ENCODE results near the gene ISX. TPM values are rescaled to one million over a fixed set of nuclear protein-coding genes. Genes with fewer than 3 reads are reported as not detected.

The ISX gene
- total RNA-seq, 1 donor, result not detected

GRCh38 chr22:35132568-35132967 is 66.6 kb downstream of the ISX start:
- no peak overlapping the region for H3K27ac ChIP-seq (ENCODE audit: low read depth, low read length)
- no peak overlapping the region for H3K4me2 ChIP-seq (ENCODE audit: insufficient read depth, low read length)
- no peaks in the 10 kb centered on the region for H3K36me3 ChIP-seq (ENCODE audit: insufficient read depth, low read length)
- H3K27me3 ChIP-seq (ENCODE audit: insufficient read depth, low read length), result no peaks in the 10 kb centered on the region
- H3K79me2 ChIP-seq (ENCODE audit: insufficient read depth, low read length), result no peaks in the 10 kb centered on the region
- no peak overlapping the region for H2AFZ ChIP-seq (ENCODE audit: low read length)
- DNase-seq (ENCODE audit: insufficient read length, low spot score, missing footprints), result no peak
- H3K4me1 ChIP-seq (ENCODE audit: insufficient read depth, low read length), result no peaks in the 10 kb centered on the region
- no peak overlapping the region for H3K4me3 ChIP-seq (ENCODE audit: insufficient read depth, low read length)
- no peaks in the 10 kb centered on the region for H4K20me1 ChIP-seq (ENCODE audit: insufficient read depth, low read length)
- no peak for TF ChIP-seq CTCF (IDR thresholded peaks at IDR 0.05; ENCODE audit: extremely low read depth, low read depth, low read length)
- H3K9me3 ChIP-seq (ENCODE audit: low read depth, low read length), result no peaks in the 10 kb centered on the region

- no peaks in the 10 kb centered on the region for H3K9me3 ChIP-seq (ENCODE audit: low read depth, low read length)
- no peaks in the 10 kb centered on the region for H3K4me1 ChIP-seq (ENCODE audit: insufficient read depth, low read length)
- no peaks in the 10 kb centered on the region for H3K79me2 ChIP-seq (ENCODE audit: insufficient read depth, low read length)
- H3K36me3 ChIP-seq (ENCODE audit: insufficient read depth, low read length), result no peaks in the 10 kb centered on the region
- no peak for TF ChIP-seq CTCF (IDR thresholded peaks at IDR 0.05; ENCODE audit: extremely low read depth, low read depth, low read length)
- no peak for DNase-seq (ENCODE audit: insufficient read length, low spot score, missing footprints)
- no peaks in the 10 kb centered on the region for H3K27me3 ChIP-seq (ENCODE audit: insufficient read depth, low read length)
- no peaks in the 10 kb centered on the region for H4K20me1 ChIP-seq (ENCODE audit: insufficient read depth, low read length)
- H3K4me3 ChIP-seq (ENCODE audit: insufficient read depth, low read length), result no peak overlapping the region
- no peak overlapping the region for H3K4me2 ChIP-seq (ENCODE audit: insufficient read depth, low read length)
- no peak overlapping the region for H3K27ac ChIP-seq (ENCODE audit: low read depth, low read length)
- H2AFZ ChIP-seq (ENCODE audit: low read length), result no peak overlapping the region
Observed at GRCh38 chr22:35133702-35134380, 67.9 kb downstream of the ISX start.

DNA sequence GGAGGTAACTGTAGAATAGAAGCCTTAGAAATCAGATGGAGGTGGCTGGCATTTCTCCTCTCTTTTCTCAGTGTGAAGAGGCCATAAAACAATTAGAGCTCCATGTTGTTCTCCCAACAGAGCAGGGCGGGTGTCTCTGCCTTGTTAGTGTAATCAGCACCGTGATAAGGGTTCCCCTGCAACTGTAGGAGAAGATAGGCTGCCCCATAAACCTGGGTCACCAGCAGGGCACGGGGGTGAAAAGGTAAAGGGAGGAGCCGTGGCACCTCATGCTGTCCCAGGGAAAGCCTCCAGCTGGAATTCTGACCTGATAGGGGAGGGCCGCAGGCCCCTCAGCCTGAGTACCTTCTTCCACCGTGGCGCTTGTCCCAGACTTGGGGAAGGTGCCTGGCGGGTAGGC is 68.7 kb downstream of the ISX start:
- Histone ChIP-seq H3K9me3 (ENCODE audit: low read depth, low read length) (no peaks in the 10 kb centered on the region), H4K20me1 (ENCODE audit: insufficient read depth, low read length) (no peaks in the 10 kb centered on the region), H3K4me1 (ENCODE audit: insufficient read depth, low read length) (no peaks in the 10 kb centered on the region), H3K4me2 (ENCODE audit: insufficient read depth, low read length) (no peak overlapping the region), H3K4me3 (ENCODE audit: insufficient read depth, low read length) (no peak overlapping the region), H3K79me2 (ENCODE audit: insufficient read depth, low read length) (no peaks in the 10 kb centered on the region), H3K36me3 (ENCODE audit: insufficient read depth, low read length) (no peaks in the 10 kb centered on the region), H3K27ac (ENCODE audit: low read depth, low read length) (no peak overlapping the region), H3K27me3 (ENCODE audit: insufficient read depth, low read length) (no peaks in the 10 kb centered on the region), H2AFZ (ENCODE audit: low read length) (no peak overlapping the region)
- TF ChIP-seq CTCF (IDR thresholded peaks at IDR 0.05; ENCODE audit: extremely low read depth, low read depth, low read length), result no peak
- DNase-seq (ENCODE audit: insufficient read length, low spot score, missing footprints), result no peak

DNA sequence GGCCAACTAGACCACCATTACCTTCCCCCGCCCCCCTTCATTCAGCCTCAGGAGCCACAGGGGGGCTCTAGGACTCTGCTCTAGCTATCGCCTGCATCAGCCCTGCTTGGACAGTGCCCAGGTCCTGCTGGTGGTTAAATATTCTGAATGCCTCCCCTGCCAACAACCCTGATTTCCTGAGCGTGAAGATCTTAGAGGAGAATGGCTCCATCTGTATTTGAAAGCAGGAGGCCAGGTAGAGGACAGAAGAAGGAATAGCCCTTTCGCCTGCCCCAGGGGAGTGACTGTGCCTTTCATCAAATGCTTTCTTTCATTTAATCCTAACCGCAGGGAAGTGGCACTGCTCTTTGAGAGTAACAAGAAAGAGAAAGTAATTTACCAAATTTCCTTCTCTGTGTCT is 69.2 kb downstream of the ISX start:
- H3K4me2 ChIP-seq (ENCODE audit: insufficient read depth, low read length), result no peak overlapping the region
- no peak for TF ChIP-seq CTCF (IDR thresholded peaks at IDR 0.05; ENCODE audit: extremely low read depth, low read depth, low read length)
- H3K27me3 ChIP-seq (ENCODE audit: insufficient read depth, low read length), result no peaks in the 10 kb centered on the region
- H3K4me3 ChIP-seq (ENCODE audit: insufficient read depth, low read length), result no peak overlapping the region
- H4K20me1 ChIP-seq (ENCODE audit: insufficient read depth, low read length), result no peaks in the 10 kb centered on the region
- no peaks in the 10 kb centered on the region for H3K36me3 ChIP-seq (ENCODE audit: insufficient read depth, low read length)
- H3K79me2 ChIP-seq (ENCODE audit: insufficient read depth, low read length), result no peaks in the 10 kb centered on the region
- H3K9me3 ChIP-seq (ENCODE audit: low read depth, low read length), result no peaks in the 10 kb centered on the region
- H3K27ac ChIP-seq (ENCODE audit: low read depth, low read length), result no peak overlapping the region
- no peaks in the 10 kb centered on the region for H3K4me1 ChIP-seq (ENCODE audit: insufficient read depth, low read length)
- no peak for DNase-seq (ENCODE audit: insufficient read length, low spot score, missing footprints)
- no peak overlapping the region for H2AFZ ChIP-seq (ENCODE audit: low read length)

Other genes starting within 250 kb of the ISX start
- gene HMGXB4, start 191.3 kb downstream of the ISX start, total RNA-seq, result 19.2 and 20.9 TPM in 2 replicates
- gene TOM1, start 233.7 kb downstream of the ISX start, total RNA-seq, result 118 and 131 TPM in 2 replicates

All from osteoblast (primary cell).